Liver (tissue), 9 donors: Measurements from ENCODE around the gene FZD10. TPM values are rescaled to one million over a fixed set of nuclear protein-coding genes. Genes with fewer than 3 reads are reported as not detected.

Experiments used
- DNase-seq: peaks from one replicate; pipeline ENCODE4 v3.0.0-alpha.2; 2017; ENCODE audit warnings: low spot score
- H3K27ac ChIP-seq, 2 donors: one replicate each; pipeline ENCODE4 v1.7.0; 2013; ENCODE audit warnings: inconsistent platforms in 2 of 2, low read length in 2 of 2, control low read depth in 1 of 2, low read depth in 1 of 2, mild to moderate bottlenecking in 1 of 2
- H3K27me3 ChIP-seq, 4 donors: one replicate each; pipeline versions ENCODE4 v1.6.1 to v1.7.0; 2013; ENCODE audit warnings: low read length in 3 of 4, inconsistent platforms in 1 of 4, mild to moderate bottlenecking in 1 of 4, moderate library complexity in 1 of 4; ENCODE audit not compliant: control insufficient read depth in 4 of 4, insufficient read depth in 4 of 4
- H3K36me3 ChIP-seq, 4 donors: one replicate each; pipeline versions ENCODE4 v1.6.1 to v1.7.0; 2013; ENCODE audit warnings: low read length in 3 of 4, mild to moderate bottlenecking in 3 of 4, low read depth in 1 of 4, moderate library complexity in 1 of 4; ENCODE audit not compliant: control insufficient read depth in 4 of 4, insufficient read depth in 3 of 4
- H3K4me1 ChIP-seq, 4 donors: one replicate each; pipeline versions ENCODE4 v1.6.1 to v1.7.0; 2013; ENCODE audit warnings: low read length in 3 of 4, mild to moderate bottlenecking in 3 of 4, moderate library complexity in 1 of 4; ENCODE audit not compliant: control insufficient read depth in 4 of 4, insufficient read depth in 4 of 4
- H3K4me3 ChIP-seq, 3 donors: one replicate each; pipeline versions ENCODE4 v1.6.1 to v1.7.0; 2013; ENCODE audit warnings: low read length in 3 of 3, control low read depth in 1 of 3, low read depth in 1 of 3, mild to moderate bottlenecking in 1 of 3
- H3K9ac ChIP-seq, 2 donors: one replicate each; pipeline ENCODE4 v1.7.0; 2013; ENCODE audit warnings: low read length in 2 of 2, mild to moderate bottlenecking in 2 of 2, moderate library complexity in 2 of 2, control low read depth in 1 of 2, low read depth in 1 of 2
- H3K9me3 ChIP-seq, 4 donors: one replicate each; pipeline versions ENCODE4 v1.6.1 to v1.7.0; 2013; ENCODE audit warnings: low read length in 3 of 4; ENCODE audit not compliant: control insufficient read depth in 4 of 4
- CTCF ChIP-seq: fragments of 150-350 bp; IDR thresholded peaks from 2 replicates; pipeline ENCODE4 v1.5.1; 2017; ENCODE audit warnings: improper control_type of control experiment, low read depth, low read length; ENCODE audit not compliant: missing input control
- EGR1 ChIP-seq, 2 donors: IDR thresholded peaks; 2 replicates each; pipeline ENCODE4 v1.6.1; 2016 to 2018; ENCODE audit warnings: antibody characterized with exemption in 2 of 2, low read depth in 2 of 2
- FOXA1 ChIP-seq: IDR thresholded peaks from 2 replicates; pipeline ENCODE4 v1.6.1; 2016; ENCODE audit warnings: antibody characterized with exemption
- FOXA2 ChIP-seq: IDR thresholded peaks from 2 replicates; pipeline ENCODE4 v1.6.1; 2016; ENCODE audit warnings: antibody characterized with exemption
- GABPA ChIP-seq, 2 donors: IDR thresholded peaks in 1 of 2; conservative IDR thresholded peaks in 1 of 2; 2 replicates each; pipeline ENCODE4 v1.6.1; 2016; ENCODE audit warnings: antibody characterized with exemption in 2 of 2, mild to moderate bottlenecking in 1 of 2, moderate library complexity in 1 of 2
- HNF4A ChIP-seq, 2 donors: conservative IDR thresholded peaks; 2 replicates each; pipeline ENCODE4 v1.6.1; 2016; ENCODE audit warnings: antibody characterized with exemption in 2 of 2, mild to moderate bottlenecking in 2 of 2
- HNF4G ChIP-seq: IDR thresholded peaks from 2 replicates; pipeline ENCODE4 v1.6.1; 2016; ENCODE audit warnings: antibody characterized with exemption
- NR2F2 ChIP-seq: IDR thresholded peaks from 2 replicates; pipeline ENCODE4 v1.6.1; 2016; ENCODE audit warnings: antibody characterized with exemption
- RAD21 ChIP-seq, 2 donors: IDR thresholded peaks; 2 replicates each; pipeline ENCODE4 v1.6.1; 2016; ENCODE audit warnings: antibody characterized with exemption in 2 of 2, mild to moderate bottlenecking in 2 of 2
- REST ChIP-seq: IDR thresholded peaks from 2 replicates; pipeline ENCODE4 v1.6.1; 2016; ENCODE audit warnings: antibody characterized with exemption, mild to moderate bottlenecking
- RXRA ChIP-seq, 2 donors: IDR thresholded peaks; 2 replicates each; pipeline ENCODE4 v1.6.1; 2017 to 2018; ENCODE audit warnings: antibody characterized with exemption in 2 of 2, mild to moderate bottlenecking in 1 of 2
- SP1 ChIP-seq: IDR thresholded peaks from 2 replicates; pipeline ENCODE4 v1.6.1; 2018; ENCODE audit warnings: antibody characterized with exemption, mild to moderate bottlenecking
- TAF1 ChIP-seq: conservative IDR thresholded peaks from 2 replicates; pipeline ENCODE4 v1.6.1; 2016; ENCODE audit warnings: antibody characterized with exemption, mild to moderate bottlenecking
- YY1 ChIP-seq: IDR thresholded peaks from 2 replicates; pipeline ENCODE4 v1.6.1; 2016; ENCODE audit warnings: antibody characterized with exemption, mild to moderate bottlenecking
- ZBTB33 ChIP-seq: IDR thresholded peaks from 2 replicates; pipeline ENCODE4 v1.6.1; 2016; ENCODE audit warnings: antibody characterized with exemption
- WGBS: extraction: QIAGEN DNeasy Blood & Tissue Kit; methylation state at CpG from one replicate; pipeline ENCODE4 v1.1.7; 2013; 5-methylcytosine and 5-hydroxymethylcytosine counted together
- polyA plus RNA-seq, 2 donors: library from polyadenylated mRNA; stranded (reverse) in 1 of 2; unstranded in 1 of 2; fragments of 200-250 nt in 1 of 2; fragments of >200 nt in 1 of 2; fragmentation: Nextera tagmentation in 1 of 2; extraction: Ambion mirVana in 1 of 2; gene quantifications; one replicate each; pipeline versions ENCODE4 v1.2.1 to v1.2.3, GENCODE V29; 2013 to 2015
- total RNA-seq, 2 donors: library from RNA; depleted of rRNA; stranded (reverse); fragments of >200 nt; gene quantifications; one replicate each; pipeline ENCODE4 v1.2.3, GENCODE V29; 2014
- donor health status: healthy.
- donor health status: healthy.
- donor health status: healthy.
- donor health status: healthy.
- donor health status: healthy.

Gene FZD10
- total and polyA plus RNA-seq, 4 donors = 0.02 TPM; not detected in 3

- TF ChIP-seq CTCF = no peak
- TF ChIP-seq RAD21 (IDR thresholded peaks at IDR 0.05) = no peak
- no peak for TF ChIP-seq YY1
- TF ChIP-seq NR2F2 = no peak
- no peak for TF ChIP-seq HNF4A (conservative IDR thresholded peaks at IDR 0.05)
- TF ChIP-seq RXRA (IDR thresholded peaks at IDR 0.05) = no peak
- no peak for TF ChIP-seq TAF1
- no peak for TF ChIP-seq HNF4G
- TF ChIP-seq EGR1 (IDR thresholded peaks at IDR 0.05; ENCODE audit: low read depth in 2 of 2) = no peak
- TF ChIP-seq ZBTB33 = no peak
- TF ChIP-seq FOXA2 = no peak
- Histone ChIP-seq H3K27ac (no peak overlapping the region), H3K27me3 (no peaks in the 10 kb centered on the region), H3K4me1 (no peaks in the 10 kb centered on the region), H3K9ac (no peak overlapping the region), H3K4me3 (no peak overlapping the region), H3K9me3 (peaks cover 2 to 19% (median 4%) of the 10 kb centered on the region in 4 donors), H3K36me3 (no peaks in the 10 kb centered on the region)
- 47% methylated on average over 14 of the region's 14 CpGs for WGBS
- no peak for DNase-seq
Observed at GRCh38 chr12:130177635-130178242, 15.5 kb downstream of the FZD10 start.

GRCh38 chr12:130178282-130178681 lies 16.0 kb downstream of the FZD10 start:
- H3K27me3 ChIP-seq = no peaks in the 10 kb centered on the region
- TF ChIP-seq RAD21 (IDR thresholded peaks at IDR 0.05) (no peak), YY1 (no peak)
- peaks cover 2 to 19% (median 4%) of the 10 kb centered on the region in 4 donors for H3K9me3 ChIP-seq
- no peaks in the 10 kb centered on the region for H3K4me1 ChIP-seq
- H3K27ac ChIP-seq = no peak overlapping the region
- no peak for DNase-seq
- WGBS = 66% methylated on average over 7 of the region's 7 CpGs
- H3K36me3 ChIP-seq = no peaks in the 10 kb centered on the region
- no peak overlapping the region for H3K4me3 ChIP-seq
- no peak overlapping the region for H3K9ac ChIP-seq

GRCh38 chr12:130179191-130179590 lies 16.9 kb downstream of the FZD10 start:
- Histone ChIP-seq H3K36me3 (no peaks in the 10 kb centered on the region), H3K27me3 (no peaks in the 10 kb centered on the region), H3K9ac (no peak overlapping the region), H3K27ac (no peak overlapping the region), H3K4me1 (no peaks in the 10 kb centered on the region), H3K9me3 (peaks cover 2 to 19% (median 4%) of the 10 kb centered on the region in 4 donors), H3K4me3 (no peak overlapping the region)
- DNase-seq = no peak
- WGBS = 80% methylated on average over 7 of the region's 7 CpGs
- TF ChIP-seq CTCF (no peak), FOXA1 (no peak), HNF4A (conservative IDR thresholded peaks at IDR 0.05) (no peak), GABPA (IDR thresholded peaks at IDR 0.05 in 1 of 2, conservative IDR thresholded peaks at IDR 0.05 in 1 of 2) (no peak), ZBTB33 (no peak), NR2F2 (no peak), YY1 (no peak), RAD21 (IDR thresholded peaks at IDR 0.05) (no peak), SP1 (no peak), REST (no peak), EGR1 (IDR thresholded peaks at IDR 0.05; ENCODE audit: low read depth in 2 of 2) (no peak)
